Left kidney (tissue), 2 donors: ENCODE data around the gene GYS2. TPM values are rescaled to one million over a fixed set of nuclear protein-coding genes. Genes with fewer than 3 reads are reported as not detected.
"Not testable (repeated sequence)": the region's sequence is repeated elsewhere in the genome, so short reads cannot be mapped to it uniquely, and the experiment has no call there.

Experiments used
- DNase-seq: peaks from one replicate; pipeline ENCODE4 v3.0.0-alpha.2; 2013
- polyA plus RNA-seq: library from polyadenylated mRNA; unstranded; fragments of 120-200 nt; gene quantifications from one replicate; pipeline ENCODE4 v1.2.1, GENCODE V29; 2013; ENCODE audit not compliant: insufficient read length

GYS2 gene
- polyA plus RNA-seq, 1 donor: 0.17 TPM

- DNase-seq: no peak
These were observed 1.9 kb downstream of the GYS2 start for GRCh38 chr12:21602774-21603173.

DNA sequence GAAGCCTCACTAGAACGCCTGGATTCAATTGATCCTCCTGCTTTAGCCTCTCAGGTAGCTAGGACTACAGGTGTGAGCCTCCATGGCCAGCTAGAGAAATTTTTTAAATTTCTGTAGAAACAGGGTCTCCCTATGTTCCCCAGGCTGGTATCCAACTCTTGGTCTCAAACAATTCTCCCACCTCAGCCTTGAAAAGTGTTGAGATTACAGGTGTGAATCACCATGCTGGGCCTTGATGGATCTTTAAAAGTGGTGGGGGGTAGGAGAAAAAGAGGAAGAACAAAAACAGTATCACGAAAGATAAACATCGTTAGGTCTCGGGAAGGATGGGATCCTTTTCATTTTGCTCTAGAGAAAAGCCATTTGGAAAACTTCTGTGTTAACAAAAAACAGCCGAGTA is 4.5 kb downstream of the GYS2 start:
- DNase-seq: no peak

DNA sequence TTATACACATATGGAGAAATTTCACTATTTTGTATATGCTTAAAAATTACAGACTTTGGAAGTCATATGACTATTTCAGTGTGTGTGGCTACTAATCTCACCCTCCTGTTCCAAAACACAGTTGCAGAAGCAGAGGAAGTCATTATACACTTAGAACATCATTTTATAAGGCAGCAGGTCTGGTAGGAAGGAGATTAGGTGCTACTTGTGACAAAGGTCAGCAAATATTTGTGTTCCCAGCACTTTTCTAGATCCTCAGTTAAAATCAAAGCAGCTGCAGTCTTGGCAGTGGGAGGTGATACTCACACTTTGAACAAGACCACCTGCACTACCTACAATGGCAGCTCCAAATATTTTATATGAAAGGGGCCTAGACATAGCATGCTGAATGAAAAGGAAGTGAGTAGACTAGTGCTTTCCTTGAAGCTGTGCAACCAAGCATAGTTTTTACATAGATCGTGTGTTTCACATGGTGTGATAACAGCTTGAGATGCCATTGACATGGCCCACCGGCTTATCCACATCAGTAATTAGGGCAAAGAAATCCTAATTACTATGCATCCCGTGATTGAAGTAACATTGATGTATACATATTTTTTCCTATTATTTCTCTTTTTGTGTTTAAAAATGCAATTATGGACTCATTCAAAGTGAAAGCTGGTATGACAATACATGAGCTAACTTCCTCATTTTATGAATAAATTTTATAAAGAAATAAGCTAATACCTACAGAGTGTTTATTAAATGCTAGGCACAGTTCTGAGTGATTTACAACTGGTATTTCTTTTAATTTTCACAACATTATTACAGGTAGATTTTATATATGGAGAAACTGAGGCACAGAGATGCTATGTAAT is 5.3 kb downstream of the GYS2 start:
- no peak for DNase-seq

- DNase-seq: no peak
These were observed 6.0 kb downstream of the GYS2 start for GRCh38 chr12:21598651-21599050.

GRCh38 chr12:21595356-21595755 is 9.3 kb downstream of the GYS2 start:
- not testable (repeated sequence) for DNase-seq

DNA sequence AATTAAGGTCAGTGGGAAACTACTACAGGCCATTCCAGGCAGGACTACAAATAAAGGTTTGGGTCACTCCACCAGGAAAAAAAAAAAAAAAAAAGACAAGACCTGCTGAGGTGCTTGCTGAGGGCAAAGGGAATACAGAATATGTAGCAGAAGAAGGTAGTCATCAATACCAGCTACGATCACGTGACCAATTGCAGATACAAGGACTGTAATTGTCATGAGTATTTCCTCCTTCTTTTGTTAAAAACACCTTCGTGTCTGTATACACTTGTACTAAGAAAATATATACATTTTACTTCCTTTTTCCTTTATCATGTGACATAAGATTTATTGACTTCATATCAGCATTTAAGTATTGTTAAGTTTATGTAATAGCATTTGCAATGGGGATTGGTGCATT is 19.2 kb downstream of the GYS2 start:
- no peak for DNase-seq

GRCh38 chr12:21584403-21585182 is 20.1 kb downstream of the GYS2 start:
- not testable (repeated sequence) for DNase-seq

GRCh38 chr12:21583587-21583986 is 21.1 kb downstream of the GYS2 start:
- no peak for DNase-seq

DNA sequence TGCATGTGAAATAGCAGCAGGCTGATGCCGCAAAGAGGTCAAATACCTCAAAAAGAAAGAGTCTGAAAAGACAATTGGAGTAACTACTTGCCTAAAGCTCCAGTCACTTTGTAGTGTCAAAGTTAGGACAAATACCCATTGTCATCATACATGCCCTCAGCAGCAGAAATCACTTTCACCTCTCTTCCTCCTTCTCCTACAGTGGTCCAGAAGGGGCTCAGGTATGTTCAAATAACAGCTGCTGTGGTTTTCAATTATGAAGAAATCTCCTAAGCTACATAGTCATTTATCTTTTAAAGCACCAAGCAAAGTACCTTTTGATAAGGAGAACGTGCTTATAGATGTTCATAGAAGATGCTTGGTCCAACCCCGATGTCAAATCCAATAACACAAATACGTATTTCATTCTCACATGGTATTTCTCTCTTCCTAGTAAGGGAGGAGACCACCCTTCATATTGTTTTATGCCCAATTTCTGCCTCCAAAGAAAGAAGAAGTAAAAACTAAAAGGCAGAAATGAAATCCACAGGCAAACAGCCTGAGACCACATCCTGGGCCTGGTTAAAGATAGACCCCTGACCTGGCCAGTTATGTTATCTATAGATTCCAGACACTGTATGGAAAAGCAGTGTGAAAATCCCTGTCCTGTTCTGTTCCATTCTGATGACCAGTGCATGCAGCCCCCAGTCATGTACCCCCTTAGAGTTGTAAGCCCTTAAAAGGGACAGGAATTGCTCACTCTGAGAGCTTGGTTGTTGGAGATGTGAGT is 23.7 kb downstream of the GYS2 start:
- DNase-seq: no peak

- DNase-seq: no peak
These were observed 27.1 kb downstream of the GYS2 start for GRCh38 chr12:21577516-21577915.

- DNase-seq: no peak
These were observed 28.2 kb downstream of the GYS2 start for GRCh38 chr12:21576431-21576830.

- no peak for DNase-seq
These were observed 30.8 kb downstream of the GYS2 start for GRCh38 chr12:21573733-21574358.

DNA sequence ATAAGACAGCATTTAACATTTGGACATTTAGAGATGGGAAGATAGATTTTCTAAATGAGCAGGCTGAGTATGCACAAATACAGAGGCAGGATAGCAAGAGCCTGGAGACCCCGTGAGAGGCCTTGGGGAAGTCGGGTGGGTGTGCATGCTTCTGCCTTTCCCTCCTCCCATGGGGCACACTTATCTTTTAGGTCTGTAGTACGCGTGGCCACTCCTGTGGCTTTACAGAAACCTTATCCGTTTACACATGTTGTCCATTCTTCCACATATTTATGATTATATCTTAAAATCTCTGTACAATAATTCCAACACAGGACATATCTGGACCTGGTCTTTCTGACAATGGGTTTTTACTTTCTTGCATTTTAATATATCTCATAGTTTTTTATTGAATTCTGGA is 33.6 kb downstream of the GYS2 start:
- DNase-seq: no peak

- no peak for DNase-seq
These were observed 36.5 kb downstream of the GYS2 start for GRCh38 chr12:21568115-21568514.

DNA sequence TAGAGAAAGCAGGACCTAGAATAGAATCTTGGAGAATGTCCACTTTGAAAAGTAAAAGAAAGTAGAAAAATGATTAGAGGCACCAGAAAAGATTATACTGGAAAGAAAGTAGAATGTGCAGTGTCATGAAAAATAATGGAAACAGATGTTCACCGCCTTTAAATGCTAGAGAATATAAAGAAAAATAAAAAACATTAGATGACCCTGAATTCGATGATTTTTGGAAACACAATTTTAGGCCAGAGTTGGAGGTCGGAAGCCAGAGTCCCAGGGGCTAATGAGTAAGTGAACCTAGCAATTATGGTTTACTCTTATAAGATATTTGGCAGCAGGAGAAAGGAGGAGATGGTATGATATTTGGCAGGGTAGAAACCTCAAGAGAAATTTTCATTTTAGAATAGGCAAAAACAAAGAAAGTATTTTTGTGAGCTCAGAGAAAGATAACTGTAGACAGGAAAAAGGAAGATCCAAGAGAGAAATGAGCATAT is 37.7 kb downstream of the GYS2 start:
- DNase-seq: no peak

- no peak for DNase-seq
These were observed 38.3 kb downstream of the GYS2 start for GRCh38 chr12:21566223-21566906.

DNA sequence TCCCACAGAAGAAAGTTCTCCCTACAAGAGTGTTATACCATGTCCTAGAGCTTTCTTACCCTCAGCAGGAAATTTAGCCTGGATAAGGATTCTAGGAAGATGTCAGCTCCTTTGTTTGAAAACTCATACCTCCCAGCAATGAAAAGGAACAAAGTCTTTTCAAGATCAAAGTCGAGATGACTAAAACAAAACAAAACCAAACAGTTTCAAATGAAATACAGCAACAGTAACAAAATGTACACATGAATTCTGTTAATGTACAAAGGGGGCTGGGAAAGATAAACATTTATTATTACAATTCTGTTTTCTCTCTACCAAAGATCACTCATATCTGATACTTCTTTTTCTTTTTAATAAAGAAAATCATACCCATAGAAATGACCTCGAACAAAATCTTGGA is 41.8 kb downstream of the GYS2 start:
- no peak for DNase-seq

DNA sequence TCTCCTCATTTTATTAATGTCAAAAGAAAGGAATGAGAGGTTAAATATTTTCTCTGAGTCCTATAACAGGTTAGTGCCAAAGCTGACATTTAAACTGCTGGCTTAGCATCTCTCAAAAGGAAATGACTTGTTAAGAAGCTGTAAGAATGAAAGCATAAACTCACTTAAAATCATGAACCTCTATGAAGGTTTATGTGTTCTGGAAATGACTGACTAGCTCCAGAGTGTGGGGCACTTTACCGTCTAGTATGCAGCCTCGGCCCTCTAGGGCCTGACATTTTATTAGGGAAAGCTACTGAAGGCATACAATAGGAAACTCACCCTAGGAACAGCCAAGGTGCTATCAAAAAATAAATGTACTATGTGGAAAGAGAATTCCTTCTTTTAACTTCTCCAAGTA is 43.5 kb downstream of the GYS2 start:
- DNase-seq: no peak

DNA sequence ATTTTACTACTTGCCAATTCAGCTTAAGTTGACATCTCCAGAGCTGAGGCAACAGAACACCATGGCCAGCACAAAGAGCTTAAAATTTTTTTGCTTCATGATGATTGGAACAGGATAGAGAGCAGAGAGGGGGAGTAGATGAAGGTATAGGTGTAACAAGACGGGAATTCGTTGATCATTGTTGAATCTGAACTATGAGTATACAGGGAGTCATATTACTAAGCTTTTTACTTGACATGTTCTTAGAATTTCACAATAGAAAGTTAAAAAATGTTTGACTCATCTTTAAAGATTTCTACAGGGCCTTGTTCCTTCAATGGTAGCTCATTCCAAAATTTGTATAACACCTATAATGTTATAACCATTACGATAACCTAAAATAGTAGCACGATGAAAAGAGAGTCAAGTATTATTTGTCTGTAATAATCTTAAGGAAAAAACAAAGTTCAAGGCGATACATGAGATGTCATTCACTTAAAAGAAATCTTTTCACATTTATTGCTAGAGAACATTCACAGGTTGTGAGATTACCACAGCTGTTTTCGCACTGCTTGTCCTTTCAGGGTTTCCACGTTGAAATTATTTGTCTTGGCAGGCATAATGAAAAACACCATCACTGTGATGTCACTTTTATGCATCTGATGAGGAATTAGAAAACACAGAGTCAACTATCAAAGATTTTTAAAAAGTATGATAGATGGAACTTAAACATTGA is 44.6 kb downstream of the GYS2 start:
- DNase-seq: no peak

DNA sequence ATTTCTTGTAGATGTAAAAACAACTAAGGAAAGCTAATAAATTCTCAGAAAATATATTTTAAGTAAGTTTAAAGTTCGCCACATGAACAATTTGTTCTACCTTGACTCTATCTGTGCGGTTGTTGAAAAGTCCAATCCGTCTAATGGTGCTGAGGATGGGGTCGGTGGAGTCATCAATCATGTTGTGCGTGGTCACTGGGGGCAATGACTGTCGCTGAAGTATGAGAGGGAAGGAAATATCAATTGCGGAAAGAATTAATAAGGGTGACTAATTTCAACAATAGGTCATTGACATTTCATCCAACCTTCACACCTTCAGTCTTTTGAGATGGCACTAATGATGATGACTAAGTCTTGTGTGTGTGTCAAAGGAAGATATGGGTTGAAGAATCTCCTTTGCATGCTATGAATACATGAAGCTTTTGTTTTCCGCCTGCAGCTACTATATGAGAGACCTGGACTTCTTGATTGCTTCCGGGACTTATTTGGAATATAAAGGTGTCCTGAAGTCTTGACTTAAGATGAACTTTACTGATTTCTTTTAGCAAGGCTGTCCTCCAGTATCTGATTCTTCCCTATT is 46.5 kb downstream of the GYS2 start:
- DNase-seq: no peak
